CD14-positive monocyte (primary cell): ENCODE measurements around the gene GATA3. TPM values are rescaled to one million over a fixed set of nuclear protein-coding genes. Genes with fewer than 3 reads are reported as not detected.

Experiments used
- DNase-seq, 3 donors: peaks; one replicate each; pipeline ENCODE4 v3.0.0-alpha.2; 2011 to 2022
- H2AFZ ChIP-seq: 2 replicates; pipeline ENCODE4 v1.6.0; 2012; ENCODE audit warnings: mild to moderate bottlenecking, low read depth, low read length, inconsistent platforms; ENCODE audit not compliant: insufficient read depth, poor library complexity, severe bottlenecking
- H3K27ac ChIP-seq, 2 donors: 1 replicate in 1 of 2; 2 replicates in 1 of 2; pipeline ENCODE4 v1.5.1; 2012 to 2013; ENCODE audit warnings: low read length in 2 of 2, control low read depth in 1 of 2, inconsistent platforms in 1 of 2, low read depth in 1 of 2, mild to moderate bottlenecking in 1 of 2
- H3K27me3 ChIP-seq, 2 donors: one replicate each; pipeline versions ENCODE4 v1.6.0 to v1.6.1; 2011 to 2013; ENCODE audit warnings: low read length in 2 of 2; ENCODE audit not compliant: control insufficient read depth in 2 of 2, insufficient read depth in 2 of 2
- H3K36me3 ChIP-seq, 2 donors: replicated peaks in 1 of 2; 1 replicate in 1 of 2; 2 replicates in 1 of 2; pipeline versions ENCODE4 v1.5.1 to v1.6.1; 2012 to 2013; ENCODE audit warnings: low read length in 2 of 2, control low read depth in 1 of 2, inconsistent platforms in 1 of 2, mild to moderate bottlenecking in 1 of 2; ENCODE audit not compliant: insufficient read depth in 2 of 2, control insufficient read depth in 1 of 2
- H3K4me1 ChIP-seq, 2 donors: 1 replicate in 1 of 2; 2 replicates in 1 of 2; pipeline versions ENCODE4 v1.5.1 to v1.6.1; 2012 to 2013; ENCODE audit warnings: low read length in 2 of 2, control low read depth in 1 of 2, inconsistent platforms in 1 of 2, mild to moderate bottlenecking in 1 of 2, moderate library complexity in 1 of 2; ENCODE audit not compliant: insufficient read depth in 2 of 2, control insufficient read depth in 1 of 2
- H3K4me2 ChIP-seq: replicated peaks from 2 replicates; pipeline ENCODE3; 2012; ENCODE audit warnings: low read length, moderate library complexity, mild to moderate bottlenecking; ENCODE audit not compliant: poor library complexity, severe bottlenecking; ENCODE audit errors: extremely low read depth
- H3K4me3 ChIP-seq, 3 experiments: fragments of 200-600 bp in 1 of 3; sonication (generic) in 1 of 3; replicated peaks in 1 of 3; 1 replicate in 2 of 3; 2 replicates in 1 of 3; pipeline ENCODE4 v1.5.1; 2011 to 2013; ENCODE audit warnings: low read length in 3 of 3, mild to moderate bottlenecking in 3 of 3, control low read depth in 2 of 3, low read depth in 2 of 3, inconsistent platforms in 1 of 3, moderate library complexity in 1 of 3
- H3K79me2 ChIP-seq: 2 replicates; pipeline ENCODE4 v1.6.0; 2012; ENCODE audit warnings: mild to moderate bottlenecking, control low read depth, inconsistent platforms, low read length, moderate library complexity; ENCODE audit not compliant: insufficient read depth
- H3K9ac ChIP-seq: 2 replicates; pipeline ENCODE4 v1.6.0; 2017; ENCODE audit warnings: low read length, mild to moderate bottlenecking; ENCODE audit not compliant: insufficient read depth, poor library complexity, severe bottlenecking
- H3K9me3 ChIP-seq, 2 donors: replicated peaks in 1 of 2; 1 replicate in 1 of 2; 2 replicates in 1 of 2; pipeline versions ENCODE4 v1.5.1 to v1.6.1; 2012 to 2013; ENCODE audit warnings: low read length in 2 of 2, control low read depth in 1 of 2; ENCODE audit not compliant: control insufficient read depth in 1 of 2, insufficient read depth in 1 of 2
- H4K20me1 ChIP-seq: 2 replicates; pipeline ENCODE4 v1.6.0; 2012; ENCODE audit warnings: mild to moderate bottlenecking, low read length, control low read depth, moderate library complexity; ENCODE audit not compliant: insufficient read depth
- H3K27ac Mint-ChIP-seq, 7 donors: one replicate each; pipeline ENCODE4 v1.8.0; 2020; ENCODE audit warnings: mild to moderate bottlenecking in 7 of 7, mixed read lengths in 7 of 7, moderate library complexity in 6 of 7, inconsistent platforms in 2 of 7
- H3K27me3 Mint-ChIP-seq, 3 donors: one replicate each; pipeline ENCODE4 v1.8.0; 2021 to 2022; ENCODE audit warnings: low read depth in 3 of 3, mild to moderate bottlenecking in 3 of 3, mixed read lengths in 3 of 3, moderate library complexity in 3 of 3, inconsistent platforms in 1 of 3
- H3K36me3 Mint-ChIP-seq, 2 donors: one replicate each; pipeline ENCODE4 v1.8.0; 2020; ENCODE audit warnings: mixed read lengths in 2 of 2, inconsistent platforms in 1 of 2, mild to moderate bottlenecking in 1 of 2
- H3K4me1 Mint-ChIP-seq: one replicate; pipeline ENCODE4 v1.8.0; 2020; ENCODE audit warnings: mild to moderate bottlenecking, mixed read lengths
- H3K4me3 Mint-ChIP-seq, 2 donors: one replicate each; pipeline ENCODE4 v1.8.0; 2020; ENCODE audit warnings: mild to moderate bottlenecking in 2 of 2, mixed read lengths in 2 of 2, moderate library complexity in 1 of 2
- H3K9me3 Mint-ChIP-seq, 7 donors: one replicate each; pipeline ENCODE4 v1.8.0; 2020 to 2022; ENCODE audit warnings: mixed read lengths in 7 of 7, mild to moderate bottlenecking in 6 of 7, moderate library complexity in 6 of 7, inconsistent platforms in 2 of 7
- CTCF ChIP-seq: fragments of 200-600 bp; IDR thresholded peaks from one replicate; pipeline ENCODE4 v1.8.0; 2022; ENCODE audit warnings: antibody characterized with exemption, mild to moderate bottlenecking
- whole genome bisulfite sequencing: methylation state at CpG from one replicate; pipeline ENCODE4 v1.1.5; 2013; ENCODE audit warnings: missing lambda C conversion rate; ENCODE audit not compliant: insufficient coverage; 5-methylcytosine and 5-hydroxymethylcytosine counted together
- intact Hi-C, 2 donors: fragments of 100-400 bp; cut with micrococcal nuclease; formaldehyde crosslinking; loops; one replicate each; pipeline versions ENCODE4 v1.15.0 to v1.15.1; 2023
- polyA plus RNA-seq, 3 donors: library from polyadenylated mRNA; depleted of rRNA in 1 of 3; unstranded in 2 of 3; stranded (reverse) in 1 of 3; fragments of 300-500 nt in 2 of 3; fragments of >200 nt in 1 of 3; fragmentation: Illumina TruSeq in 2 of 3; gene quantifications; 1 replicate in 2 of 3; 2 replicates in 1 of 3; pipeline ENCODE4 v1.2.3, GENCODE V29; 2012 to 2021

The GATA3 gene
- polyA plus RNA-seq, 3 donors, result 0.07 to 0.08 TPM; not detected in 1

GRCh38 chr10:8100366-8100765 lies 45.9 kb downstream of the GATA3 start:
- Histone ChIP-seq H4K20me1 (no peaks in the 10 kb centered on the region), H3K9ac (no peak overlapping the region), H3K27me3 (no peaks in the 10 kb centered on the region), H2AFZ (no peak overlapping the region), H3K4me3 (no peak overlapping the region), H3K4me2 (no peak overlapping the region), H3K27ac (no peak overlapping the region), H3K4me1 (no peaks in the 10 kb centered on the region), H3K79me2 (no peaks in the 10 kb centered on the region), H3K9me3 (no peaks in the 10 kb centered on the region), H3K36me3 (no peaks in the 10 kb centered on the region)
- H3K36me3 Mint-ChIP-seq, result no peaks in the 10 kb centered on the region
- no peak overlapping the region for H3K27ac Mint-ChIP-seq
- H3K27me3 Mint-ChIP-seq, result peaks cover 8 to 12% (median 11%) of the 10 kb centered on the region in 3 donors
- no peaks in the 10 kb centered on the region for H3K9me3 Mint-ChIP-seq
- DNase-seq, result no peak
- WGBS, result no CpG with 5 or more reads among the region's 4 CpGs
- H3K4me1 Mint-ChIP-seq, result no peaks in the 10 kb centered on the region
- TF ChIP-seq CTCF, result no peak
- H3K4me3 Mint-ChIP-seq, result no peak overlapping the region
- intact Hi-C loops, result no loop called here

- Mint-ChIP-seq H3K9me3 (peaks cover 0 to 3% (median 0%) of the 10 kb centered on the region in 7 donors), H3K27ac (no peak overlapping the region), H3K27me3 (peaks cover 8 to 14% (median 10%) of the 10 kb centered on the region in 3 donors), H3K36me3 (no peaks in the 10 kb centered on the region), H3K4me1 (no peaks in the 10 kb centered on the region), H3K4me3 (no peak overlapping the region)
- Histone ChIP-seq H3K27ac (no peak overlapping the region), H3K9ac (no peak overlapping the region), H3K4me2 (no peak overlapping the region), H4K20me1 (no peaks in the 10 kb centered on the region), H3K9me3 (no peaks in the 10 kb centered on the region), H3K4me1 (no peaks in the 10 kb centered on the region), H3K36me3 (no peaks in the 10 kb centered on the region), H3K27me3 (no peaks in the 10 kb centered on the region), H3K79me2 (no peaks in the 10 kb centered on the region), H2AFZ (no peak overlapping the region), H3K4me3 (no peak overlapping the region)
- DNase-seq, result no peak
- intact Hi-C loops, result no loop called here
- WGBS, result 89% methylated on average over 11 of the region's 13 CpGs
- TF ChIP-seq CTCF, result no peak
These were observed 48.4 kb downstream of the GATA3 start for GRCh38 chr10:8102708-8103401.
